ENCODE data around the gene SPP1.

DNA sequence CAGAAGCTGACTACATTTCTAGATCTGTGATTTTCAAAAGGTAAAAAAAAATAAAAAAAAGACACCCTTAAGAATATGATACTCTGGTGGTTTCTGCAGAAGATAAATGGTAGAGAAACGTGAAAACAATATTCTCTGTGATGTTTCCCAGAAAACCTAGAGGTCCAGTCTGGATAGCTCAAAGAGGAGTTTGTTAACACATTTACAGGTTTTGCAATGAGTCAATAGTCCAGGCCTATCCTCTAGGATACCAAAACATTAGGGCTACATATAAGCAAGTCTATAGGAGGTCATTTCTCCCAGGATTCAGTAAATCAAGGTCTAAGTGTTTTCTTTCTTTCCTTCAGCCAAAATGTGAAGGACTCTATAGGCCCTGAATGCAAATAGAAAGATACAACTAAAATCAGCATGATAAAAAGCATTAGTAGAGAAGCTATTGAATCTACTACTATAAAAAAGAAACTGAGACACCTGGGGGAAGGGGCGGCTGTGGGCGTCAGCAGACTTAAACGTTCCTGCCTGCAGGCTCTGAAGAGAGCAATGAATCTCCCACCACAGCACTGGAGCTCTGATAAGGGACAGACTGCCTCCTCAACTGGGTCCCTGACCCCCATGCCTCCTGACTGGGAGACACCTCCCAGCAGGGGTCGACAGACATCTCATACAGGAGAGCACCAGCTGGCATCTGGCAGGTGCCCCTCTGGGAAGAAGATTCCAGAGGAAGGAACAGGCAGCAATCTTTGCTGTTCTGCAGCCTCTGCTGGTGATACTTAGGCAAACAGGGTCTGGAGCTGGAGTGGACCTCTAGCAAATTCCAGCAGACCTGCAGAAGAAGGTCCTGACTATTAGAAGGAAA lies 33.7 kb upstream of the SPP1 start:
- TF ChIP-seq RAD21 (IDR thresholded peaks at IDR 0.05; ENCODE audit: low read length) (no peak), CHD2 (IDR thresholded peaks at IDR 0.05; ENCODE audit: low read length, partially characterized antibody) (no peak), EZH2phosphoT487 (IDR thresholded peaks at IDR 0.05; ENCODE audit: borderline replicate concordance, low read depth) (no peak), MXI1 (IDR thresholded peaks at IDR 0.05; ENCODE audit: low read depth, low read length) (no peak), YY1 (IDR thresholded peaks at IDR 0.05; ENCODE audit: low read depth) (no peak), TAF1 (IDR thresholded peaks at IDR 0.05; ENCODE audit: borderline replicate concordance, low read depth, low read length) (no peak), ELF1 (IDR thresholded peaks at IDR 0.05) (no peak)
- TF ChIP-seq, protein P1, sequence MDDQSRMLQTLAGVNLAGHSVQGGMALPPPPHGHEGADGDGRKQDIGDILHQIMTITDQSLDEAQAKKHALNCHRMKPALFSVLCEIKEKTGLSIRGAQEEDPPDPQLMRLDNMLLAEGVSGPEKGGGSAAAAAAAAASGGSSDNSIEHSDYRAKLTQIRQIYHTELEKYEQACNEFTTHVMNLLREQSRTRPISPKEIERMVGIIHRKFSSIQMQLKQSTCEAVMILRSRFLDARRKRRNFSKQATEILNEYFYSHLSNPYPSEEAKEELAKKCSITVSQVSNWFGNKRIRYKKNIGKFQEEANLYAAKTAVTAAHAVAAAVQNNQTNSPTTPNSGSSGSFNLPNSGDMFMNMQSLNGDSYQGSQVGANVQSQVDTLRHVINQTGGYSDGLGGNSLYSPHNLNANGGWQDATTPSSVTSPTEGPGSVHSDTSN (IDR thresholded peaks at IDR 0.05), result no peak
- TF ChIP-seq, protein P2, sequence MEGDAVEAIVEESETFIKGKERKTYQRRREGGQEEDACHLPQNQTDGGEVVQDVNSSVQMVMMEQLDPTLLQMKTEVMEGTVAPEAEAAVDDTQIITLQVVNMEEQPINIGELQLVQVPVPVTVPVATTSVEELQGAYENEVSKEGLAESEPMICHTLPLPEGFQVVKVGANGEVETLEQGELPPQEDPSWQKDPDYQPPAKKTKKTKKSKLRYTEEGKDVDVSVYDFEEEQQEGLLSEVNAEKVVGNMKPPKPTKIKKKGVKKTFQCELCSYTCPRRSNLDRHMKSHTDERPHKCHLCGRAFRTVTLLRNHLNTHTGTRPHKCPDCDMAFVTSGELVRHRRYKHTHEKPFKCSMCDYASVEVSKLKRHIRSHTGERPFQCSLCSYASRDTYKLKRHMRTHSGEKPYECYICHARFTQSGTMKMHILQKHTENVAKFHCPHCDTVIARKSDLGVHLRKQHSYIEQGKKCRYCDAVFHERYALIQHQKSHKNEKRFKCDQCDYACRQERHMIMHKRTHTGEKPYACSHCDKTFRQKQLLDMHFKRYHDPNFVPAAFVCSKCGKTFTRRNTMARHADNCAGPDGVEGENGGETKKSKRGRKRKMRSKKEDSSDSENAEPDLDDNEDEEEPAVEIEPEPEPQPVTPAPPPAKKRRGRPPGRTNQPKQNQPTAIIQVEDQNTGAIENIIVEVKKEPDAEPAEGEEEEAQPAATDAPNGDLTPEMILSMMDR (IDR thresholded peaks at IDR 0.05), result no peak
- TF ChIP-seq, protein P3, sequence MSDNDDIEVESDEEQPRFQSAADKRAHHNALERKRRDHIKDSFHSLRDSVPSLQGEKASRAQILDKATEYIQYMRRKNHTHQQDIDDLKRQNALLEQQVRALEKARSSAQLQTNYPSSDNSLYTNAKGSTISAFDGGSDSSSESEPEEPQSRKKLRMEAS (IDR thresholded peaks at IDR 0.05; ENCODE audit: low read depth), result no peak

Data from SK-N-SH (cell line).